GM18502 (cell line): ENCODE measurements around the gene GALNT2.

Experiments used
- ATAC-seq: cut with Tn5 transposase; IDR thresholded peaks from one replicate; pipeline ENCODE4 v1.9.1; 2021; ENCODE audit warnings: mild to moderate bottlenecking; ENCODE audit not compliant: unreplicated experiment, poor library complexity

GALNT2 gene

GRCh38 chr1:230049731-230050130 lies 17.3 kb upstream of the GALNT2 start:
- ATAC-seq: no peak

GRCh38 chr1:230050973-230051735 lies 15.9 kb upstream of the GALNT2 start:
- ATAC-seq: no peak

- ATAC-seq: no peak
Observed at GRCh38 chr1:230052018-230052417, 15.0 kb upstream of the GALNT2 start.

GRCh38 chr1:230052665-230053064 lies 14.4 kb upstream of the GALNT2 start:
- no peak for ATAC-seq

GRCh38 chr1:230054092-230054749 lies 12.8 kb upstream of the GALNT2 start:
- ATAC-seq: no peak

- ATAC-seq: no peak
Observed at GRCh38 chr1:230056098-230056497, 10.9 kb upstream of the GALNT2 start.

GRCh38 chr1:230057100-230057499 lies 9.9 kb upstream of the GALNT2 start:
- ATAC-seq: no peak

- no peak for ATAC-seq
Observed at GRCh38 chr1:230057681-230058565, 9.1 kb upstream of the GALNT2 start.

GRCh38 chr1:230058626-230059025 lies 8.4 kb upstream of the GALNT2 start:
- ATAC-seq: no peak

GRCh38 chr1:230061801-230062200 lies 5.2 kb upstream of the GALNT2 start:
- no peak for ATAC-seq

- no peak for ATAC-seq
Observed at GRCh38 chr1:230062521-230062920, 4.5 kb upstream of the GALNT2 start.

GRCh38 chr1:230064283-230064682 lies 2.8 kb upstream of the GALNT2 start:
- no peak for ATAC-seq

GRCh38 chr1:230065161-230065560 lies 1.9 kb upstream of the GALNT2 start:
- no peak for ATAC-seq

GRCh38 chr1:230065571-230065970 lies 1.5 kb upstream of the GALNT2 start:
- no peak for ATAC-seq

- no peak for ATAC-seq
Observed at GRCh38 chr1:230066031-230066430, 1.0 kb upstream of the GALNT2 start.

- peak; percentile 23 for ATAC-seq
Observed at GRCh38 chr1:230067419-230067870, 407 bp downstream of the GALNT2 start.

GRCh38 chr1:230067871-230068620 lies 1.0 kb downstream of the GALNT2 start:
- ATAC-seq: no peak

- no peak for ATAC-seq
Observed at GRCh38 chr1:230068621-230068873, 1.5 kb downstream of the GALNT2 start.

GRCh38 chr1:230068952-230069684 lies 2.1 kb downstream of the GALNT2 start:
- ATAC-seq: no peak

GRCh38 chr1:230069796-230070195 lies 2.8 kb downstream of the GALNT2 start:
- no peak for ATAC-seq
